IPS-NIHi7 (cell line): Measurements from ENCODE around the gene ADAM10.
"Not testable (repeated sequence)": the region's sequence is repeated elsewhere in the genome, so short reads cannot be mapped to it uniquely, and the experiment has no call there.

Experiments
- DNase-seq: peaks from one replicate; pipeline ENCODE4 v3.0.0; 2012; ENCODE audit warnings: mixed read lengths; ENCODE audit errors: extremely low spot score

Gene ADAM10, protein sequence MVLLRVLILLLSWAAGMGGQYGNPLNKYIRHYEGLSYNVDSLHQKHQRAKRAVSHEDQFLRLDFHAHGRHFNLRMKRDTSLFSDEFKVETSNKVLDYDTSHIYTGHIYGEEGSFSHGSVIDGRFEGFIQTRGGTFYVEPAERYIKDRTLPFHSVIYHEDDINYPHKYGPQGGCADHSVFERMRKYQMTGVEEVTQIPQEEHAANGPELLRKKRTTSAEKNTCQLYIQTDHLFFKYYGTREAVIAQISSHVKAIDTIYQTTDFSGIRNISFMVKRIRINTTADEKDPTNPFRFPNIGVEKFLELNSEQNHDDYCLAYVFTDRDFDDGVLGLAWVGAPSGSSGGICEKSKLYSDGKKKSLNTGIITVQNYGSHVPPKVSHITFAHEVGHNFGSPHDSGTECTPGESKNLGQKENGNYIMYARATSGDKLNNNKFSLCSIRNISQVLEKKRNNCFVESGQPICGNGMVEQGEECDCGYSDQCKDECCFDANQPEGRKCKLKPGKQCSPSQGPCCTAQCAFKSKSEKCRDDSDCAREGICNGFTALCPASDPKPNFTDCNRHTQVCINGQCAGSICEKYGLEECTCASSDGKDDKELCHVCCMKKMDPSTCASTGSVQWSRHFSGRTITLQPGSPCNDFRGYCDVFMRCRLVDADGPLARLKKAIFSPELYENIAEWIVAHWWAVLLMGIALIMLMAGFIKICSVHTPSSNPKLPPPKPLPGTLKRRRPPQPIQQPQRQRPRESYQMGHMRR

DNA sequence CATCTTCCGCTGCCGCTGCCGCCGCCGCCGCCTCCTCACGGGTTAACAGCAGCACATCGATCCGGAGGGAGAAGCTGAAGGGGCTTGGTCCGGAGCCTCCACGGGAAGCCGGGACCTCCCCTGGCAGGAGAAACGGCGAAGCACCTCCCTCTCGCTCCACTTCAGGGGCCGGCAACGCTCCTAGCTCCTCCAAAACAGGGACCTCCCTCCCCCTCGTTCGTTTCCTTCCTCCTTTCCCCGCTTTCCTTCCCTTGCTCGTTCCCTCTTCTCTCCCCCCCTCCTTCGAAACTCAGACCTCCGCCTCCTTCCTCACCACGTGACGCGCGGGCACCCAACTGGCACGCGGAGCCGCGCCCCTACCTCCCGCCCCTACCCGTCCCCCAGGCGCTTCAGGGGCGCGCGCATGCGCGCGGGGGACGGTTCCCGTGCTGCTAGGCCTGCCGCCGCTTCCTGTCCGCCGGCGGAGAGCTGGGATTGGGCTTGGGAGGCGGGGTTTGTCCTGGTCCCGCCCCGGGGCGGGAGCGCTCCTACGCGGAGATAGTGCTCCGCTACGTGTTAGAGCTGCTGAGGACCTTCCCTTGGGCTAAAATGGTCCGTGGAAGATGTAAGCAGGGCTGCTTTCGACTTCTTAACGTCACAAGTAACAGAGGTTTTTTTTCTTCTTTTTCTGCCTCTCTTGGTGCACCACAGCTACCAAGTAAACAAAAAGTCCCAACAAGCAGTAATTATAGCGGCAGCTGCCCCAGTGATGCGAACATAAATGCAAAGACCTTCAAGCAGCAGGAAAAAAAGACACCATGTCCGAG lies at the start of gene ADAM10:
ADAM10 (minus strand) TSS at position 176 of the 806 bp plus-strand sequence; CDS start at position 3, 173 bp downstream.
- DNase-seq, result peak; percentile 100

GRCh38 chr15:58797505-58797904 lies 48.0 kb upstream of the ADAM10 start:
- no peak for DNase-seq

DNA sequence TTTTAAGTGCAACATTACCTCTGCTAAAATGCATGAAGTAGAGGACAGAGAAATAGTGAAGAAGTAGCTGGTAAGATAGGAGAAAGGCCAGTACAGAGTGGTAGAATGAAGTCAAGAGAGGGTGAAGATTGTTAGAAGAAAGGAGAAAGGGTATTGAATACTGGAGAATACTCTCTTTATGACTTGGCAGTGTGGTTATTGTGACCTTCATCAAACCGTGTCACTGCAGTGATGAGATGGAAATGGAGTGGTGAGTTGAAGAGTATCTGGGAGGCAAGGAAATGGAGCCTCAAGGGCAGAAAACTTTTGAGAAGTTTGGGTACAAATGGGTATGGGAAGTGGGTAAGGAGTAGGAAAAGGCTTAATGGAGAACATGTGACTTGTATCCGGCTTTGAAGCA lies 46.3 kb upstream of the ADAM10 start:
- no peak for DNase-seq

GRCh38 chr15:58793862-58794261 lies 44.4 kb upstream of the ADAM10 start:
- peak; percentile 11 for DNase-seq

GRCh38 chr15:58788056-58788710 lies 38.7 kb upstream of the ADAM10 start:
- DNase-seq, result no peak

DNA sequence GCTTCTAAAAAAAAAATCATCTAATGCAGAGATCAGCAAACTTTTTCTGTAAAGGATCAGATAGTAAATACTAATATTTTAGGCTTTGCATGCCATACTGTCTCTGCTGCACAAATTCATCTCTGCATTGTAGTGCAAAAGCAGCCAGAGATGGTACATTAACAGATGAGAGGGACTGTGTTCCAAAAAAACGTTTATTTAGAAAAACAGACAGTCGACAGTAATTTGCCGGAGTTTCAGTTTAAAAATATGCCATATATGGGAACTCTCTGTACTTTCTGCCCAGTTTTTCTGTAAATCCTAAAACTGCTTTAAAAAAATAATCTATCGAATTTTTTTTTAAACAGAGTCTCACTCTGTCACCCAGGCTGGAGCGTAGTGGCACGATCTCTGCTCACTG lies 35.8 kb upstream of the ADAM10 start:
- no peak for DNase-seq

DNA sequence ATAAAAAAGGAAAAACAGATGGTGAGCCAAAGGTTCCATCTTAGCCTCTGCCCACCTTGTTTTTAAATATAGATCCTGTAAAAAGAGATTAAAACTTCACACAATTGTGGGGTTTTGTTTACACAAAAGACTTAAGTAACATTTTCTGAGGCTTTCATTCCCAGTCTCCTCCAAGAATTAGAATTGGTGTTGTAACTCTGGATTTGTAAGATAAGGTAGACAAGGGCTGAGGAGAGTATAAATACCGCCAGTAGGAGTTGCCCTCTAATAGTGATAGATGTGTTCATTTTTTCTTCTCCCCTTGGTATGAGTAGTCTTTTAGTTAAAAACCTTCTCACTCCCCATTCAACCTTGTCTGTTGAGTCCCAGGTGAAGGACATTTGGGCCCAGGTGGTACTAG lies 30.0 kb upstream of the ADAM10 start:
- DNase-seq, result no peak

GRCh38 chr15:58777107-58777506 lies 27.6 kb upstream of the ADAM10 start:
- DNase-seq, result no peak

- DNase-seq, result no peak
Observed at GRCh38 chr15:58775402-58775801, 25.9 kb upstream of the ADAM10 start.

DNA sequence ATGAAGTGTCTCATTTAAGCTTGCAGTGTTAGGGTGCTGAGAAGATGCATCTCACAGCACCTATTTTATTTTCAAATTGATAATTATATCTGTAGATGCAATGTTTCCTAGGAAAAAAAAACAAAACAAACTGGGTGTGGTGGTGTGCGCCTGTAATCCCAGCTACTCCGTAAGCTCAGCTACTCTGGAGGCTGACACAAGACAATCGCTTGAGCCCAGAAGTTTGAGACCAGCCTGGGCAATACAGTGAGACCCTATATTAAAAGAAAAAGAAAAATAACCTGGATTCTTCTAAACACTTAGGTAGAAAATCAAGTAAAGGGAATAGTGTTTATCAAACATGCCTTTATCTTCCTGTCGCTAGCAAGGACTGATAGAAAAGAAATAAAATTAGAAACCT lies 23.5 kb upstream of the ADAM10 start:
- DNase-seq, result no peak

DNA sequence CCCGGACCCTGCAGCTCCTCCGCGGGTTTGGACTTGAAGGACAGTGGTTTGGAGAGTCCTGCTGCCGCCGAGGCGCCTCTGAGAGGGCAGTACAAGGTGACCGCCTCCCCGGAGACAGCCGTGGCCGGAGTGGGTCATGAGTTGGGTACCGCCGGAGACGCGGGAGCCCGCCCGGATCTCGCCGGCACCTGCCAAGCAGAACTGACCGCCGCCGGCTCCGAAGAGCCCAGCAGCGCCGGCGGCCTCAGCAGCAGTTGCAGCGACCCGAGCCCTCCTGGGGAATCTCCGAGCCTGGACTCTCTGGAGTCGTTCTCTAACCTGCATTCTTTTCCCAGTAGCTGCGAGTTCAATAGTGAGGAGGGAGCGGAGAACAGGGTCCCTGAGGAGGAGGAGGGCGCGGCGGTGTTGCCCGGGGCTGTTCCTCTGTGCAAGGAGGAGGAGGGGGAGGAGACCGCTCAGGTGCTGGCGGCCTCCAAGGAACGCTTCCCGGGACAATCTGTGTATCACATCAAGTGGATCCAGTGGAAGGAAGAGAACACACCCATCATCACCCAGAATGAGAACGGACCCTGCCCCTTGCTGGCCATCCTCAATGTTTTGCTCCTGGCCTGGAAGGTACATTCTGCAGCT lies 22.2 kb upstream of the ADAM10 start:
- DNase-seq, result peak; percentile 76

DNA sequence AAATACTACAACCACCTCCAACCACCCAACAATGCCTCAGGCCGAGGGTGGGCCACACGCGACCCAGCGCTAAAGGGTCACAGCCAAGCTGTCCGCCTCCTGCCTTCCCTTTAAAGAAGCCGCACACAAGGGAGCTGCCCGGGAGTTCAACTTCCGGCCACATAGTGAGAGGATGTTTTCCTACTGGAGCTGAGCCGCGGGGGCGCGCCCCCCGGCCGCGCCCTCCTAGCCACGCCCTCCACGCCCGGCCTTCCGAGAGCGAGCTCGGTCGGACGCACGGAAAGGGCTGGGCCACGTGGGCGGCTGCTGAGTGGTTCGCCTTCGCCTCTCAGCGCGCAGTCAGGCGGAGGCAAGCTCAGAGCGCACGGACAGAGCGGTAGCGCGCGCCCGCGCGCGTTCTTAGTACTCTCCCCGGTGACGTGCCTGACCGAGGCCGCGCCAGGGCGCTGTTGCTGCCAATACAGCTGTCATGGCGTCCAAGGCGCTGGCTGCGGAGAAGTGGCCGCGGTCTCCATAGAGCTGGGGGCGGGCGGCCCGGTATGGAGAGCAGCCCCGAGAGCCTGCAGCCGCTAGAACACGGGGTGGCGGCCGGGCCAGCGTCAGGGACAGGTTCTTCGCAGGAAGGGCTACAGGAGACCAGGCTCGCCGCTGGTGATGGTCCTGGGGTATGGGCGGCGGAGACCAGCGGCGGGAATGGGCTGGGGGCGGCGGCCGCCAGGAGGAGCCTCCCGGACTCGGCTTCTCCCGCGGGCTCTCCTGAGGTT lies 21.5 kb upstream of the ADAM10 start, which contains the start of gene MINDY2:
MINDY2 (plus strand) TSS at position 446 of the 764 bp plus-strand sequence; CDS start at position 540, 94 bp downstream.
- DNase-seq, result peak; percentile 96

GRCh38 chr15:58770519-58770856 lies 21.0 kb upstream of the ADAM10 start:
- no peak for DNase-seq

DNA sequence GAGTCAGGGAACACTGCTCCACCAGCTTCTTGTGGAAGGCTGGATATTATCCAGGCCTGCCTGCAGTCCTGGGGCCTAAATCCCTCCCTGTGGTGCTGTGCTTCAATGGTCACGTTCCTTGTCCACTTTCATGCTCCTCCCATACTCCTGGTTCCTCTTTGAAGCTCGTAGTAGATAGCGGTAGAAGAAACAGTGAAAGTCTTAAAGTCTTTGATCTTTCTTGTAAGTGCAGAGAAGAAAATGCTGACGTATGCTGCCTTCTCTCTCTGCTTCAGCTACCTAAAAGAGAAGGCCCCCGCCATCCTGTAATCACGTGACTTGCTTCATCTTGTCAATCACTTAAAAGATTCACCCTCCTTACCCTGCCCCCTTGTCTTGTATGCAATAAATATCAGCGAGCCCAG lies 19.1 kb upstream of the ADAM10 start:
- not testable (repeated sequence) for DNase-seq

- no peak for DNase-seq
Observed at GRCh38 chr15:58766290-58766689, 16.8 kb upstream of the ADAM10 start.

DNA sequence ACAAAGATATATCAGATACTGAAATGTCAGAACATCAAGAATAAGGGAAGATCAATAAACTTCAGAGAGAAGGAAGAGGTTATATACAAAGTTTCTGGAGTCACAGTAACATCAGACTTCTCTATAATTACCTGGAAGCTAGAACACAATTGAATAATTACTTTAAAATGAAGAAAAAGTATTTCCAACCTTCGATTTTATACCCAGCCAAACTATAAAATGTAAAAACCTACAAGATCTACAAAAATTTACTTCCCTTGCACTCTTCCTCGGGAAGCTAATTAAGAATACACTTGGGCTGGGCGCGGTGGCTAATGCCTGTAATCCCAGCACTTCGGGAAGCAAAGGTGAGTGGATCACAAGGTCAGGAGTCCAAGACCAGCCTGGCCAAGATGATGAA lies 15.0 kb upstream of the ADAM10 start:
- DNase-seq, result no peak

DNA sequence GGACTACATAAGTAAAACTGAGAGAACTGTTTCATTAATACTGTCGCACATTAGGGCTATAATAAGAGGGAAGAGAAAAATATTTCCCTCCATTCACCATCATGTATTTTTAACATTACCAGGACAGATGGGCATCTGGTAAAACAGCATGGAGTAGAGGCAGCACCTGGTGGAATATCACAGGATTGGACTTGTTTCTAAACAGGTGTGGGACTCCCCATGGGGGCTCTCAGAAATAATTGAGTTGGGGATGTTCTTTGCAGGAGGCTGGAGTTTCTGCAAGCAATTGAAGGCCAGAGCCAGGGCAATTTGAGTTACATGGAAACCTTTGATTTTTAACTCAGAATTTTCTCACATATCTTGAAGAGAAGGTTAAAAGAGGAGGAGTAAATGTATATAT lies 13.2 kb upstream of the ADAM10 start:
- no peak for DNase-seq

DNA sequence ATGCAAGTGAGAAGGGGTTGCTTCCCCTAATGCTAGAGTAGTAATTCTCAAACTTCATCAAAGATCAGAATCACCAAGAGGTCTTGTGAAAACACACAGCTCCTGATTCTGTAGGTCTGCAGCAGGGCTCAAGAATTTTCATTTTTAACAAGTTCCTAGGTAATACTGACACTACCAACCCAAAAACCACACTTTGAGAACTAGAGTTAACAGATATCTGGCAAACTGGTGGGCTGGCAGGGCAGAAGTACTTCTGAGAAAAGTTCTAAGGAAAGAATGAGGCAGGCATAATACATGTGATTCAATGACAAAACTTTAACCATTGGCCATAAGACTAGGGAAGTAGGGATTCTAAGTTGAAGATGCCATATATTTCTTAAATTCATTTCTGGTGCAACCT lies 12.8 kb upstream of the ADAM10 start:
- no peak for DNase-seq

- no peak for DNase-seq
Observed at GRCh38 chr15:58761010-58761388, 11.5 kb upstream of the ADAM10 start.

- no peak for DNase-seq
Observed at GRCh38 chr15:58760385-58761009, 11.0 kb upstream of the ADAM10 start.
